Measurements from ENCODE around the gene AKR1C4. TPM values are rescaled to one million over a fixed set of nuclear protein-coding genes. Genes with fewer than 3 reads are reported as not detected.
A peak's percentile ranks its signal among the peaks of the same experiment; 100 is the strongest.

AKR1C4 gene
- total RNA-seq, 1 donor from 2014 or later = not detected

DNA sequence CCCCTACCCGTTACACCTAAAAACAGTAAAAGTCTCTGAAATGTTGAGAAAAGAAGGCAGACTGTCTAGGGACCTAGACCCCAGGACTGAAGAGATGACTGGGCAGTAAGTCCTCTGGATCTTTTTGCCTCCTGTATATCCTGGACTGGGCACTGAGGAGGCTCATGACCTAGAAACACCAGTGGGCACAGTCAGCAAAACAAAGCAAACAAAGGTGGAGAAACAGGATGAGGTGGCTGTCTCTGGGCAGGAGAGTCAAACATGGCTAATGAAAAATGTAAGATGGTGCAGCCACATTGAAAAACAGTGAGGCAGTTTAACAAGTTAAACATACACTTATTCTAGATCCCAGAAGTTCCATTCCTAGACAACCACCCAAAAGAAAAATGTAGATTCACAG is 45.9 kb downstream of the AKR1C4 start:
- no peak overlapping the region for H3K4me3 ChIP-seq
- no peaks in the 10 kb centered on the region for H4K20me1 ChIP-seq (ENCODE audit: low read depth)
- TF ChIP-seq EZH2phosphoT487 (IDR thresholded peaks at IDR 0.05) = no peak
- no peak for TF ChIP-seq EZH2 (IDR thresholded peaks at IDR 0.05)
- TF ChIP-seq, protein P1, sequence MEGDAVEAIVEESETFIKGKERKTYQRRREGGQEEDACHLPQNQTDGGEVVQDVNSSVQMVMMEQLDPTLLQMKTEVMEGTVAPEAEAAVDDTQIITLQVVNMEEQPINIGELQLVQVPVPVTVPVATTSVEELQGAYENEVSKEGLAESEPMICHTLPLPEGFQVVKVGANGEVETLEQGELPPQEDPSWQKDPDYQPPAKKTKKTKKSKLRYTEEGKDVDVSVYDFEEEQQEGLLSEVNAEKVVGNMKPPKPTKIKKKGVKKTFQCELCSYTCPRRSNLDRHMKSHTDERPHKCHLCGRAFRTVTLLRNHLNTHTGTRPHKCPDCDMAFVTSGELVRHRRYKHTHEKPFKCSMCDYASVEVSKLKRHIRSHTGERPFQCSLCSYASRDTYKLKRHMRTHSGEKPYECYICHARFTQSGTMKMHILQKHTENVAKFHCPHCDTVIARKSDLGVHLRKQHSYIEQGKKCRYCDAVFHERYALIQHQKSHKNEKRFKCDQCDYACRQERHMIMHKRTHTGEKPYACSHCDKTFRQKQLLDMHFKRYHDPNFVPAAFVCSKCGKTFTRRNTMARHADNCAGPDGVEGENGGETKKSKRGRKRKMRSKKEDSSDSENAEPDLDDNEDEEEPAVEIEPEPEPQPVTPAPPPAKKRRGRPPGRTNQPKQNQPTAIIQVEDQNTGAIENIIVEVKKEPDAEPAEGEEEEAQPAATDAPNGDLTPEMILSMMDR (IDR thresholded peaks at IDR 0.05) = no peak
- H3K27me3 ChIP-seq = no peaks in the 10 kb centered on the region
- no peaks in the 10 kb centered on the region for H3K9me3 ChIP-seq (ENCODE audit: low read depth)
- no peak overlapping the region for H2AFZ ChIP-seq (replicated peaks)
- no peak for DNase-seq (ENCODE audit: low spot score)
- no peaks in the 10 kb centered on the region for H3K4me1 Mint-ChIP-seq
- H3K36me3 ChIP-seq = no peaks in the 10 kb centered on the region
- peaks cover 3% of the 10 kb centered on the region for H3K27me3 Mint-ChIP-seq (ENCODE audit: insufficient read depth, low read depth)
- H3K4me3 Mint-ChIP-seq = no peak overlapping the region
- H3K27ac ChIP-seq = no peak overlapping the region
- H3K36me3 Mint-ChIP-seq = no peaks in the 10 kb centered on the region
- no peaks in the 10 kb centered on the region for H3K79me2 ChIP-seq (ENCODE audit: low read depth)
- no peak overlapping the region for H3K9ac ChIP-seq
- peaks cover 10% of the 10 kb centered on the region for H3K9me3 Mint-ChIP-seq
- no peak overlapping the region for H3K27ac Mint-ChIP-seq
- H3F3A ChIP-seq (ENCODE audit: low read depth) = no peaks in the 10 kb centered on the region
- no peak overlapping the region for H3K4me2 ChIP-seq
- H3K4me1 ChIP-seq = peaks cover 14% of the 10 kb centered on the region

DNA sequence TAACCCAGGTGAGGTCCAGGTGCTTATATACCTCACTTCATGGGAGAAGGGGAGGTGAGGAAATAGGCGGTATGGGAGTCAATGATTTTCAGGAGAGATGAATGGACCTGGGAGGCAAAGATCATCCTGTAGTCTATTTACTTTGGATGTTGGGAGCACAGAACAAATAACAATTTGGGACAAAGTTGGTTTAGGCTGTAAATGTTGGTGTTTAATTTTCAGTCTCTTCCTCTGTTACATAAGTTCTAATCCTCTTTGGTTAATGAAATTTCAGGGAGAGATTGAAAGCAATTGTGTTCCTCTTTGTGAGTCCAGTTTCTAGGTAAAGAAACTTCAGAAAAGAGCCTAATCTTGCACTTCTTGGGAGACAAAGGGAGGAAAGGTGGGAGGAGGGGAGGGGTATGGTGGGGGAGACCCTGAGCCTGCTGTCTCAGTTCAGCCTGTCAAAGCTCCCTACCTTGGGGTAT is 46.9 kb downstream of the AKR1C4 start:
- Histone ChIP-seq H4K20me1 (ENCODE audit: low read depth) (no peaks in the 10 kb centered on the region), H3K4me2 (peak overlapping the region; percentile 38), H3K4me3 (no peak overlapping the region), H3K9ac (no peak overlapping the region), H3K9me3 (ENCODE audit: low read depth) (no peaks in the 10 kb centered on the region), H2AFZ (replicated peaks) (no peak overlapping the region), H3K27ac (no peak overlapping the region), H3K27me3 (no peaks in the 10 kb centered on the region), H3K4me1 (peaks cover 14% of the 10 kb centered on the region), H3K79me2 (ENCODE audit: low read depth) (no peaks in the 10 kb centered on the region), H3K36me3 (no peaks in the 10 kb centered on the region), H3F3A (ENCODE audit: low read depth) (no peaks in the 10 kb centered on the region)
- DNase-seq (ENCODE audit: low spot score) = peak; percentile 16
- Mint-ChIP-seq H3K9me3 (peaks cover 6% of the 10 kb centered on the region), H3K27me3 (ENCODE audit: insufficient read depth, low read depth) (peaks cover 3% of the 10 kb centered on the region), H3K36me3 (no peaks in the 10 kb centered on the region), H3K4me1 (no peaks in the 10 kb centered on the region), H3K27ac (no peak overlapping the region), H3K4me3 (no peak overlapping the region)
- TF ChIP-seq, protein P1 (IDR thresholded peaks at IDR 0.05) = no peak
- TF ChIP-seq EZH2 (IDR thresholded peaks at IDR 0.05) = no peak
- no peak for TF ChIP-seq EZH2phosphoT487 (IDR thresholded peaks at IDR 0.05)

DNA sequence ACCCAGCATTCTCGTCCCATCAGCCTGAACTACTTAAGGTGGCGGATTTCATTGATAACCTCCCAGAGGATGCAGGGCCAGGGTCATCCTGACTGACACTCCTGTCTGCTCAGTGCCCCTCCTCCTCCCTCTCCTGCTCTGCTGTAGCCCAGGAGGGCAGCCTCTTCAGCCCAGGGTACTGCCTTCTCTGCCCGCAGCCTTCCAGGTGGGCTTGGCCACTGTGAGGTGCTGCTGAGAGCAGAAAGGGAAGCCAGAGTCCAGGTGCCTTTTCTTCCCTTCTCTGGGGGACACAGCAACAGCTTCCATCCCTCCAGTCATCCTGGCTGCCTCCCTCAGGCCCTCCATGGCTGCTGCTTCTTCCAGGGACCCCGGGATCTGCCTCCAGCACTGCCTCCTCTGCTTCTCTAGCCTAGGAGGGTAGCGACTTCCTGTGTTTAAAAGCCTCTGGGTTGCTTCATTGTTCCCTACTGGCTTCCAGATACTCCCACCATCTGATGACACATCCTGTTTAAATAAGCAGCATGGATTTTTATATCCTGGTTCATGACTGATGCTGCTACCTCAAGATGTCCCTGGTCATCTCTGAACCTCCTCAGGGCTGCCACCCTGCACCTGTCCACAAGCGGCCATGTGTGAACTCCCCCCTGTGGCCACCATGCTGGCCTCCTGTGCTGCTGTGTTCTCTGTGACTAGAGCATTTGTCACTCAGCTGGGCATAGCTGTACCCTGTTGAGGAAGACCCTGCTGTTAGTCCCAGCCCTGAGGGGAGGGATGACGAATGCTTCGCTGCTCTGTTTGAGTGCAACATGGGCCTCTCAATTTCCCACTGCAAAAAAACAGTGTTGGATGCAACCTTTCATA is 55.8 kb downstream of the AKR1C4 start:
- Histone ChIP-seq H3K9me3 (ENCODE audit: low read depth) (no peaks in the 10 kb centered on the region), H3K27me3 (no peaks in the 10 kb centered on the region), H3K36me3 (no peaks in the 10 kb centered on the region), H3K4me3 (no peak overlapping the region), H3K4me2 (no peak overlapping the region), H2AFZ (replicated peaks) (peak overlapping the region; percentile 7), H3K79me2 (ENCODE audit: low read depth) (no peaks in the 10 kb centered on the region), H3K27ac (no peak overlapping the region), H3K4me1 (no peaks in the 10 kb centered on the region), H3F3A (ENCODE audit: low read depth) (no peaks in the 10 kb centered on the region), H3K9ac (no peak overlapping the region), H4K20me1 (ENCODE audit: low read depth) (no peaks in the 10 kb centered on the region)
- TF ChIP-seq EZH2 (IDR thresholded peaks at IDR 0.05) = no peak
- TF ChIP-seq, protein P1 (IDR thresholded peaks at IDR 0.05) = no peak
- Mint-ChIP-seq H3K36me3 (no peaks in the 10 kb centered on the region), H3K4me1 (peaks cover 5% of the 10 kb centered on the region), H3K9me3 (peaks cover 5% of the 10 kb centered on the region), H3K27ac (no peak overlapping the region), H3K4me3 (no peak overlapping the region), H3K27me3 (ENCODE audit: insufficient read depth, low read depth) (peaks cover 4% of the 10 kb centered on the region)
- peak; percentile 5 for DNase-seq (ENCODE audit: low spot score)
